ENCODE data around the gene IRAK2. TPM values are rescaled to one million over a fixed set of nuclear protein-coding genes. Genes with fewer than 3 reads are reported as not detected.
A peak's percentile ranks its signal among the peaks of the same experiment; 100 is the strongest.

Gene IRAK2
- total and polyA plus RNA-seq, 2 of the 8 experiments (the other 6 are each of a cell fraction or from before 2014, with no cell fraction given), result 1.5 TPM

- no peak for TF ChIP-seq CBX5 (IDR thresholded peaks at IDR 0.05; ENCODE audit: low read depth, low read length)
- TF ChIP-seq GTF2F1 (IDR thresholded peaks at IDR 0.05; ENCODE audit: borderline replicate concordance, low read depth, low read length), result no peak
- peak; percentile 52; the same call in 1 of the 2 replicates for TF ChIP-seq POLR2AphosphoS5 (IDR thresholded peaks at IDR 0.05; ENCODE audit: low read depth, low read length)
- TF ChIP-seq, protein P1, sequence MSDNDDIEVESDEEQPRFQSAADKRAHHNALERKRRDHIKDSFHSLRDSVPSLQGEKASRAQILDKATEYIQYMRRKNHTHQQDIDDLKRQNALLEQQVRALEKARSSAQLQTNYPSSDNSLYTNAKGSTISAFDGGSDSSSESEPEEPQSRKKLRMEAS (IDR thresholded peaks at IDR 0.05), result 0 out of 2 replicates have a peak, but pooled peaks have one; percentile 36
- no peak for TF ChIP-seq EGR1 (IDR thresholded peaks at IDR 0.05; ENCODE audit: borderline replicate concordance, low read depth, low read length)
- 0 out of 2 replicates have a peak, but pooled peaks have one; percentile 19 for TF ChIP-seq YY1 (IDR thresholded peaks at IDR 0.05; ENCODE audit: low read depth, low read length)
- no peak for TF ChIP-seq SIX5 (IDR thresholded peaks at IDR 0.05; ENCODE audit: low read depth, low read length)
- TF ChIP-seq HDAC2 (IDR thresholded peaks at IDR 0.05; ENCODE audit: borderline replicate concordance in 1 of 2, low read depth in 2 of 2, low read length in 2 of 2), result no peak
- no peak for TF ChIP-seq EP300 (IDR thresholded peaks at IDR 0.05; ENCODE audit: borderline replicate concordance in 1 of 2, low read depth in 2 of 2, low read length in 2 of 2)
- TF ChIP-seq ASH2L (IDR thresholded peaks at IDR 0.05; ENCODE audit: low read length), result peak; percentile 94
- no peak for TF ChIP-seq CBX8 (IDR thresholded peaks at IDR 0.05; ENCODE audit: borderline replicate concordance, low read depth, low read length)
- no peak for TF ChIP-seq POU5F1 (IDR thresholded peaks at IDR 0.05; ENCODE audit: low read depth, low read length)
- TF ChIP-seq SP1 (IDR thresholded peaks at IDR 0.05; ENCODE audit: low read depth, low read length), result peak; percentile 76
- no peak for TF ChIP-seq CTCF (IDR thresholded peaks at IDR 0.05; ENCODE audit: control extremely low read depth in 1 of 3, insufficient read depth in 1 of 3, low read depth in 1 of 3, low read length in 3 of 3)
- no peak for TF ChIP-seq GABPA (IDR thresholded peaks at IDR 0.05; ENCODE audit: borderline replicate concordance, insufficient read depth, low read length)
- no peak for TF ChIP-seq ATF3 (IDR thresholded peaks at IDR 0.05; ENCODE audit: insufficient read depth, low read depth, low read length)
- TF ChIP-seq POLR2A (IDR thresholded peaks at IDR 0.05; ENCODE audit: control extremely low read depth in 1 of 2, low read depth in 2 of 2, low read length in 2 of 2), result peak in 1 of 2 experiments; percentile 73; a peak in 2 of 3 replicates
- TF ChIP-seq CTBP2 (IDR thresholded peaks at IDR 0.05; ENCODE audit: borderline replicate concordance, insufficient read depth, insufficient read length, low read length), result no peak
- no peak for TF ChIP-seq FOSL1 (IDR thresholded peaks at IDR 0.05; ENCODE audit: insufficient read depth, low read depth, low read length)
- TF ChIP-seq SUZ12 (IDR thresholded peaks at IDR 0.05; ENCODE audit: low read length), result no peak
- no peak for TF ChIP-seq NRF1 (IDR thresholded peaks at IDR 0.05; ENCODE audit: low read depth, low read length)
- no peak for TF ChIP-seq SRF (IDR thresholded peaks at IDR 0.05; ENCODE audit: low read depth, low read length)
- TF ChIP-seq TAF7 (optimal IDR thresholded peaks at IDR 0.05; ENCODE audit: borderline replicate concordance, low read depth, low read length), result no peak
Measured at GRCh38 chr3:10226293-10226692, 61.6 kb downstream of the IRAK2 start (continued).

Data from H1 (cell line).